Measurements from ENCODE around the gene ONECUT2. TPM values are rescaled to one million over a fixed set of nuclear protein-coding genes. Genes with fewer than 3 reads are reported as not detected.

Gene ONECUT2
- total RNA-seq, 2 donors from 2014 or later = 0.04 TPM

GRCh38 chr18:57440331-57441070 lies 5.3 kb downstream of the ONECUT2 start:
- Histone ChIP-seq H3K27me3 (peaks cover 49 to 60% of the 10 kb centered on the region in 2 donors), H3K9me3 (no peaks in the 10 kb centered on the region), H3K4me3 (no peak overlapping the region), H3K36me3 (no peaks in the 10 kb centered on the region), H3K27ac (no peak overlapping the region), H3K4me1 (peaks cover 0 to 59% of the 10 kb centered on the region in 2 donors)
- TF ChIP-seq CTCF (IDR thresholded peaks at IDR 0.05) = no peak
- no peak for DNase-seq (ENCODE audit: low spot score)

GRCh38 chr18:57441071-57441794 lies 6.1 kb downstream of the ONECUT2 start:
- H3K4me3 ChIP-seq = no peak overlapping the region
- H3K27me3 ChIP-seq = peaks cover 47 to 57% of the 10 kb centered on the region in 2 donors
- H3K4me1 ChIP-seq = peaks cover 0 to 55% of the 10 kb centered on the region in 2 donors
- H3K36me3 ChIP-seq = no peaks in the 10 kb centered on the region
- TF ChIP-seq CTCF (IDR thresholded peaks at IDR 0.05) = no peak
- H3K9me3 ChIP-seq = no peaks in the 10 kb centered on the region
- no peak for DNase-seq (ENCODE audit: low spot score)
- H3K27ac ChIP-seq = no peak overlapping the region

- Histone ChIP-seq H3K27ac (no peak overlapping the region), H3K4me1 (peaks cover 0 to 35% of the 10 kb centered on the region in 2 donors), H3K4me3 (no peak overlapping the region), H3K9me3 (no peaks in the 10 kb centered on the region), H3K27me3 (peaks cover 31 to 37% of the 10 kb centered on the region in 2 donors), H3K36me3 (no peaks in the 10 kb centered on the region)
- TF ChIP-seq CTCF (IDR thresholded peaks at IDR 0.05) = no peak
- no peak for DNase-seq (ENCODE audit: low spot score)
These were observed 8.1 kb downstream of the ONECUT2 start for GRCh38 chr18:57443247-57443646.

- H3K4me3 ChIP-seq = no peak overlapping the region
- no peak for DNase-seq (ENCODE audit: low spot score)
- H3K27me3 ChIP-seq = peaks cover 30 to 32% of the 10 kb centered on the region in 2 donors
- H3K9me3 ChIP-seq = no peaks in the 10 kb centered on the region
- no peaks in the 10 kb centered on the region for H3K36me3 ChIP-seq
- peaks cover 0 to 31% of the 10 kb centered on the region in 2 donors for H3K4me1 ChIP-seq
- no peak overlapping the region for H3K27ac ChIP-seq
- no peak for TF ChIP-seq CTCF (IDR thresholded peaks at IDR 0.05)
These were observed 8.5 kb downstream of the ONECUT2 start for GRCh38 chr18:57443702-57444101.

GRCh38 chr18:57444301-57444759 lies 9.2 kb downstream of the ONECUT2 start:
- H3K36me3 ChIP-seq = no peaks in the 10 kb centered on the region
- peaks cover 0 to 25% of the 10 kb centered on the region in 2 donors for H3K4me1 ChIP-seq
- peaks cover 26 to 29% of the 10 kb centered on the region in 2 donors for H3K27me3 ChIP-seq
- TF ChIP-seq CTCF (IDR thresholded peaks at IDR 0.05) = no peak
- no peak for DNase-seq (ENCODE audit: low spot score)
- no peaks in the 10 kb centered on the region for H3K9me3 ChIP-seq
- no peak overlapping the region for H3K27ac ChIP-seq
- H3K4me3 ChIP-seq = no peak overlapping the region
